GM19452 (cell line): Measurements from ENCODE around the gene SLC25A26.
"Not testable (repeated sequence)": the region's sequence is repeated elsewhere in the genome, so short reads cannot be mapped to it uniquely, and the experiment has no call there.

Experiments used
- ATAC-seq: cut with Tn5 transposase; IDR thresholded peaks from one replicate; pipeline ENCODE4 v1.9.1; 2021; ENCODE audit not compliant: unreplicated experiment

Gene SLC25A26

GRCh38 chr3:66268864-66269263 lies 48.1 kb downstream of the SLC25A26 start:
- no peak for ATAC-seq

- no peak for ATAC-seq
These were observed 48.6 kb downstream of the SLC25A26 start for GRCh38 chr3:66269411-66269810.

DNA sequence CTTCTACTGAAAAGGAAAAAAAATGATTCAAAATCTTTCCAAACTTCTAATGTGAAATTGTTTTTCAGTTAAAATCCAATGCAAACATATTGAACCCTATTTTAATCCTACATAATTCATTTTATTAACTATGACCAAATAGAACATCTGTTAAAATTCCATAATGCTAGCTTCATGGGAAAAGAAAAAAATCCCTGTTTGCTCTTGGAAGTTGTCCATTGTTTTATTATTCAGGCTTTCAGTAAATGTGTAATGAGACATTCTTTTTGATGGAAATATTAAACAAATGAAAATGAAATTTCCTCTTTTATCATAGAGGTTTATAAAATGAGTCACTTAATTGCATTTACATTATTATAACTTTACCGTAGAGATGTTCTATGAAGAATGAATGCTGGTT lies 49.5 kb downstream of the SLC25A26 start:
- ATAC-seq = no peak

DNA sequence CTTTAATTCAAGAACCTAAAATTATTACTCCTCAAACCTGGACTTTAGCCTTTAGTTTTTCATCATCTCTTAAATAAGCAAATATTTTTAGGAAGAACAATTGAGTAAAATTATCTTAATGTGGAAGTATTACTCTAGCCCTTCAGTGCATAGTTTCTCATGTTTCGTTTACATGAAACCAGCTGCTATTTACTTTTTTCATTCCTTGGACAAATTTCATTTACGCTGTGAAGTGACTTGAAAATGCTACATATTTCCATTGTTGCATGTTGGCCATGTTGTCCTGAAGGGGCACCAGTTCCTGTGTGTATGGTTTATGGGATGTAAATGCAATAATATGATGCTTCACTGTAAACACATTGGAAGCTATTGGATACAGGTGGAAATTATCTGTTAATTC lies 49.9 kb downstream of the SLC25A26 start:
- no peak for ATAC-seq

GRCh38 chr3:66271231-66271630 lies 50.4 kb downstream of the SLC25A26 start:
- no peak for ATAC-seq

DNA sequence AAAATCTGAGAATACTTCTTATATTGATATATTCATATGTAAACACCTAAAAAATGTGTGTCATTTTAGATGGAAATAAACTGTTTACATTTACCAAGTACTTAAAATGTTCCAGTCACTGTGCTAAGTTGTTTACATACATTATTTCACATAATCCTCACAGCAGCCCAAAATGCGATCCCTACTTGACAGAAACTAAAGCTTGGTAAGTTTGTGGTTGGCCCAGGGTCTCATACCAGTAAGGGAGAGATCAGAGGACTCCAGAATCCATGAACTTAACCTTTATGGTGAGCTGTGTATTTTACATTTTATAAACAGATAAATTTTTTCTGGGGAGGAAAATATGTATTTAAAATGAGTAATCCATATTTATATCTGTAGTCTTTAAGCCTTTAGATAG lies 51.2 kb downstream of the SLC25A26 start:
- ATAC-seq = no peak

DNA sequence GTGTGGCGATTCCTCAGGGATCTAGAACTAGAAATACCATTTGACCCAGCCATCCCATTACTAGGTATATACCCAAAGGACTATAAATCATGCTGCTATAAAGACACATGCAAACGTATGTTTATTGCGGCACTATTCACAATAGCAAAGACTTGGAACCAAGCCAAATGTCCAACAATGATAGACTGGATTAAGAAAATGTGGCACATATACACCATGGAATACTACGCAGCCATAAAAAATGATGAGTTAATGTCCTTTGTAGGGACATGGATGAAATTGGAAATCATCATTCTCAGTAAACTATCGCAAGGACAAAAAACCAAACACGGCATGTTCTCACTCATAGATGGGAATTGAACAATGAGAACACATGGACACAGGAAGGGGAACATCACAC lies 54.0 kb downstream of the SLC25A26 start:
- not testable (repeated sequence) for ATAC-seq

- ATAC-seq = no peak
These were observed 56.0 kb downstream of the SLC25A26 start for GRCh38 chr3:66276705-66277274.

GRCh38 chr3:66279168-66279567 lies 58.4 kb downstream of the SLC25A26 start:
- no peak for ATAC-seq

GRCh38 chr3:66280304-66280703 lies 59.5 kb downstream of the SLC25A26 start:
- no peak for ATAC-seq

DNA sequence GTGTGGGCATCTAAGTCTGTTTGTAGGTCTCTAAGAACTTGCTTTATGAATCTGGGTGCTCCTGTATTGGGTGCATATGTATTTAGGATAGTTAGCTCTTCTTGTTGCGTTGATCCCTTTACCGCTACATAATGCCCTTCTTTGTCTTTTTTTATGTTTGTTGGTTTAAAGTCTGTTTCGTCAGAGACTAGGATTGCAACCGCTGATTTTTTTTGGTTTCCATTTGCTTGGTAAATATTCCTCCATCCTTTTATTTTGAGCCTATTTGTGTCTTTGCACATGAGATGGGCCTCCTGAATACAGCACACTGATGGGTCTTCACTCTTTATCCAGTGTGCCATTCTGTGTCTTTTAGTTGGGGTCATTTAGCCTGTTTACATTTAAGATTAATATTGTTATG lies 71.1 kb downstream of the SLC25A26 start:
- not testable (repeated sequence) for ATAC-seq

DNA sequence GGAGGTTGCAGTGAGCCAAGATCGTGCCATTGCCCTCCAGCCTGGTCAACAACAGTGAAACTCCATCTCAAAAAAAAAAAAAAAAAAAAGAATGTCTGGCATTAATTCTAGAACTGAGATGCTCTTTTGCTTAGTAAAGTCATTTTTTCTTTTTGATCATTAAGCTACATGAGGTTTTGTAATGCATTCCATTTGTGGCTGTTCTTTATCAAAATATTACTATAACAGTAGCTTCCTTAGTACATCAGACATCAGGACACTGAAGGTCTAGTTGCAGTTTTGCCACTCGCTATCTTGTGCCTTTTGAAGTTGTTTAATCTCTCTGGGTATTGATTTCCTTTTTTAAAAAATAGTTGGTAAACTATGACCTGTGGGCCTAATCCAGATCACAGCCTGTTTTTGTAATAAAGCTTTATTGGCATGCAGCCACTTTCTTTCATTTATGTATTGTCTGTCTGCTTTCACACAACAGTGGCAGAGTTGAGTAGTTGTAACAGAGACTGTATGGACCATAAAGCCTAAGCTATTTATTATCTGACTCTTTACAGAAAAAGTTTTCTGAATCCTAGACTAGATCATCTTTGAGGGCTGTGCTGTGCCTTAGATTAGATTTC lies 76.6 kb downstream of the SLC25A26 start:
- no peak for ATAC-seq

DNA sequence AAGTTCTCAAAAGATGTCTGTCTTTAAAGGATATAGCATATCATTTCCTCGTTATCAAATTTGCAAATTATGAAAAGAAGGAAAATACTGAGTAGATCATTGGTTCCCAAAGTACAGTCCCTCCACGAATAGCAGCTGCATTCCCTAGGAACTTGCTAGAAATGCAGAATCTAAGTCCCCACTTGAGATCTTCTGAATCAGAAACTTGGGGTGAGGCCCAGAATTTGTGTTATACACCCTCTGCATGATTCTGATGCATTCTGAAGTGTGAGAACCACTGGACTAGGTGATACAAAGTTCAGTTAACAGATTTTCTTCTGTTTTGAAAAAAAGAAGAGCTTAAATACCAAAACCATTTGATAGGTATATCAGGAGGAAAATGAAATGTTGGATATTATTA lies 77.1 kb downstream of the SLC25A26 start:
- ATAC-seq = no peak

GRCh38 chr3:66298591-66298990 lies 77.8 kb downstream of the SLC25A26 start:
- no peak for ATAC-seq

DNA sequence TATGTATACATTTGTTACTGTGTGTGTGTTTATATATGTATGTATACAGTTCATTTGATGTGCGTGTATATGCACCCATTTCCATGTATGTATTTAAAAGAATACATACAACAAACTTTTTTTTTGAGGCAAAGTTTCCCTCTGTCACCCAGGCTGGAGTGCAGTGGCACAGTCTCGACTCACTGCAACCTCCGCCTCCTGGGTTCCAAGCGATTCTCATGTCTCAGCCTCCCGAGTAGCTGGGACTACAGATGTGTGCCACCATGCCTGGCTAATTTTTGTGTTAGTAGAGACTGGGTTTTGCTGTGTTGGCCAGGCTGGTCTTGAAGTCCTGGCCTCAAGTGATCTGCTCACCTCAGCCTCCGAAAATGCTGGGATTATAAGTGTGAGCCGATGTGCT lies 78.3 kb downstream of the SLC25A26 start:
- not testable (repeated sequence) for ATAC-seq

DNA sequence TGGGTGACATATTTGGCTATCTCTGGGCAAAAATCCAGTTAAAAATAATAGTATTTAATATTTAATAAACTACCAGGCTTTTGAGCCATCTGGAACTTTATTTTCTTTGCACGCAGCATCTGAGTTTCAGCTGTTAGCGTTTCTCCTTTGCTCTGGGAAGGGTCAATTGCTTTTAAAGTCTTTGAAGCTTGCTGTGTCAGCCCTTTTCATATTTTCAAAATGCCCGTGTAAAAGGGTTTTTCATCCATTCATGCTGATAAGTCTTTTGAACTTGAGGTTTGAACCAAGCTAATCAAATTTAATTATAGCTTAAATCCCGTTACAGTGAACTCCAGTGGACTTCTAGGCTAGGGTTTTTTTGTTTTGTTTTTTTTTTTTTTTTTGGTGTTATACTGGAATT lies 79.1 kb downstream of the SLC25A26 start:
- ATAC-seq = no peak

- ATAC-seq = peak; percentile 65
These were observed 81.5 kb downstream of the SLC25A26 start for GRCh38 chr3:66302288-66302687.

GRCh38 chr3:66303491-66303901 lies 82.7 kb downstream of the SLC25A26 start:
- ATAC-seq = peak; percentile 78

GRCh38 chr3:66304293-66304692 lies 83.5 kb downstream of the SLC25A26 start:
- ATAC-seq = no peak

- not testable (repeated sequence) for ATAC-seq
These were observed 85.3 kb downstream of the SLC25A26 start for GRCh38 chr3:66306086-66306485.

DNA sequence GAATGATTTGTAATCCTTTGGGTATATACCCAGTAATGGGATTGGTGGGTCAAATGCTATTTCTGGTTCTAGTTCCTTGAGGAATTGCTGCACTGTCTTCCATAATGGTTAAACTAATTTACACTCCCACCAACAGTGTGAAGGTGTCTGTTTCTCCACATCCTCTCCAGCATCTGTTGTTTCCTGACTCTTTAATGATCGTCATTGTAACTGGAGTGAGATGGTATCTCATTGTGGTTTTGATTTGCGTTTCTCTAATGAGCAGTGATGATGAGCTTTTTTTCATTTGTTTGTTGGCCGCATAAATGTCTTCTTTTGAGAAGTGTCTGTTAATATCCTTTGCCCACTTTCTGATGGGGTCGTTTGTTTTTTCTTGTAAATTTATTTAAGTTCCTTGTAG lies 86.2 kb downstream of the SLC25A26 start:
- ATAC-seq = not testable (repeated sequence)

DNA sequence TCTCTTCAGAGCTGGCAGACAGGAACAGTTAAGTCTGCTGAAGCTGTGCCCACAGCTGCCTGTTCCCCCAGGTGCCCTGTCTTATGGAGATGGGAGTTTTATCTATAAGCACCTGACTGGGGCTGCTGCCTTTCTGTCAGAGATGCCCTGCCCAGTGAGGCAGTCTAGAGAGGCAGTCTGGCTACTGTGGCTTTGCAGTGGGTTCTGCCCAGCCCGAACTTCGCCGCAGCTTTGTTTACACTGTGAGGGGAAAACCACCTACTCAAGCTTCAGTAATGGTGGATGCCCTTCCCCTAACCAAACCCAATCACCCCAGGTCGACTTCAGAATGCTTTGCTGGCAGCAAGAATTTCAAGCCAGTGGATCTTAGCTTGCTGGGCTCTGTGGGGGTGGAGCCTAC lies 91.2 kb downstream of the SLC25A26 start:
- no peak for ATAC-seq

- ATAC-seq = no peak
These were observed 93.7 kb downstream of the SLC25A26 start for GRCh38 chr3:66314455-66314854.
